Hematopoietic multipotent progenitor cell treated with erythropoietin and hydrocortisone succinate and interleukin-3 and kit ligand, for 8 days (in vitro differentiated cells): ENCODE data around the gene CCDC18.
"Not testable (repeated sequence)": the region's sequence is repeated elsewhere in the genome, so short reads cannot be mapped to it uniquely, and the experiment has no call there.

ENCODE experiments used
- DNase-seq: peaks from one replicate; pipeline ENCODE4 v3.0.0-alpha.2; 2015

Gene CCDC18

GRCh38 chr1:93180723-93181613 is at the start of gene CCDC18:
CCDC18 (plus strand) TSS chr1:93180724; CDS start chr1:93183362, 2,638 bp downstream.
- DNase-seq: peak; percentile 76

DNA sequence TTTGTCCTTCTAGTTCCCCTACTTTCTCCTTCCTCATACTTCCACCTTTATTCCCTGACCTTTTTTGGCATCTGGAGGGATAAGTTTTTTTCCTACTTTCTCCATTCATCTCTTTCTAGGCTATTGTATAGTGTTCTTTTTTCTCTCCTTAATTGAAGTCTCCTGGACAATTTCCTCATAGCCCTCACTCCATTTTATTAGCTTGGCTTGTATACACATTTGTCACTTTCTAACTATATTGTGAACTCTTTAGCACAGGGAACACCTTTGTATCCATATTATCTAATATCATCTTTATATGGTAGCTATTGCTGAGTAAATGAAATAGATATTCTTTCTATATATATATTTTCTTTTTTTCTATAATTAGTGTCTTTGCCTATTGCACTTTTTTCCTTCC is 47.9 kb upstream of the CCDC18 start:
- no peak for DNase-seq

- no peak for DNase-seq
These were observed 44.1 kb upstream of the CCDC18 start for GRCh38 chr1:93136445-93136844.

DNA sequence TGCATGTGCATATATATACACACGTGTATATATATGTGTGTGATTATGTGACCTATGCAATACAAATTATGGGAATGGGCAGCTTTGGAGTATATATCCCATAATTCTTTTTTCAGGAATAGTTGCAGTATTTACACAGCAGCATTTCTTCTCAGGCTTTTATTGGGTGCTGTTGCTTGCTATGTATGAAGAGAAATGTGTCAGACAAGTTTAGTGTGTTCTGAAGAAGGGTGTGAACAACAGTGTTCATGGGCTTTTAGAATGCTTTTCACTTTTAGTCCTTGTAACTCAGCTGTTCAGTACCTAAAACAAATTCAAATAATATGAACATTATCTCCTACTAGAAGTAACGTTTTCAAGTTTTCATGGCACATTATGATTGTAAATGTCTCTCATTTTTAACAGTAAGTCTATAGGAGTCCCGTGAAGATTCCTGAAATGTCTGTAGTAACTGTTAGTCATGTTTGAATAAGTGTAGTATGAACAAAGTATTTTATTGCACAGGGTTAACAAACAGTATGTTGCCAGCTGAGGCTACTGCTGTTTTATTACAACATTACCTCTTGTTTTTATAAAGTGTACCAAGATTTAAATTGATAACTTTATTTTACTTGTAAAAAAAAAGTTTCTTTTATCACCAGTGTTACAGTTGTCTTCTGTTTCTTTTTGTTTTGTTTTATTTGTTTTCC is 42.8 kb upstream of the CCDC18 start:
- no peak for DNase-seq

- no peak for DNase-seq
These were observed 40.4 kb upstream of the CCDC18 start for GRCh38 chr1:93140106-93140505.

GRCh38 chr1:93142161-93142560 is 38.4 kb upstream of the CCDC18 start:
- no peak for DNase-seq

DNA sequence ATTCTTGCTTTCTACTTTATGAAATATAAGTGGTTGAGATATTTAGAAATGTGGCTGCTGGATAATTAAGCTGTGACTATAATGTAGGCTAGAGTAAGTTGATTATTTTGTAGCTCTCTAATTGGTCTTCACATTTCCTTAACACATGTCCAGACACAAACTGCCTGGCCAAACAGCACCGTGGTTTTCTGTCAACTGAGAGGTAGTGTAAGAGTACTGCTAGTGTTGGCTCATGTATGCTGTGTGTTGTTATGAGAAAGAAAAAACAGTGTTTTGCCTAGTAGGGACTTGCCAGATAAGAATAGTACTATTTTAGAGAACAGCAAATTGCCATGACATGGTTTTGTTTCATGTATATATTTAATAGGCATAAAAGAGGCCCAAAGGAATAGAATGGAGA is 37.4 kb upstream of the CCDC18 start:
- DNase-seq: peak; percentile 17

GRCh38 chr1:93143769-93144168 is 36.8 kb upstream of the CCDC18 start:
- no peak for DNase-seq

DNA sequence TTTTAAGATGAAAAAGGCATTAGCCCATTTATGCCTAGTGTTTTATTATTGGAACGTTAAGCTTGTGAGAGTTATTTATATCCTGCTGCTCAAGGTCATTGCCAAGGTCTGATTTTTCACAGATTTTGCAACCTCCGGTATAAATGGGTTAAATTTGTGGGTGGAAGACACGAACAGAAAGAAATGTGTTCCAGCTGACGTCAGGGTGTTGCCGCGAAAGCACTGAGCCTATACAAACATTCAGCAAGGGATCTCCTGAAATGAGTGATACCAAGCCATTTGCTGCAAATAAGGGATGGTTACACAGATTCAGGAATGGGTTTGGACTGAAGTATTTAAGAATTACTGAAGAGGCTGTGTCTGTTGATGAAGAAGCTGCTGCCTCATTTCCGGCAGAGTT is 32.5 kb upstream of the CCDC18 start:
- no peak for DNase-seq

- no peak for DNase-seq
These were observed 29.8 kb upstream of the CCDC18 start for GRCh38 chr1:93150729-93151128.

DNA sequence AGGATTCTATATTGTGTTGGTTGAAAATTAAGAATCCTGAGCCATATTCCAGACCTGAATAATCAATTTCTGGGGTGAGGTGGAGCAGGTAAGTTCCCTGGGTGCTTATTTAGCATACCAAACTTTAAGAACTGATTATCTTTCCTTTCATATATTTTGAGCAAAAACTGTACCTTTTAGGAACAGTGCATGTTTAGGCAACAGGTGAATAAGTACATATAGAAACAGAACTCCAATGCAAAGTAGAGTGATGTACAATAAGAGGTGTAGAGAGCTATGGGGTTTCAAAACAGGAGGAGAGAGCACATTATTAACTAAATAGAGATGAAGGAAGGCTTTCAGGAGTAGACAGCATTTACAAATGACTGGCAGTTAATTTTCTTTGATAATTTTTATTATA is 29.1 kb upstream of the CCDC18 start:
- no peak for DNase-seq

DNA sequence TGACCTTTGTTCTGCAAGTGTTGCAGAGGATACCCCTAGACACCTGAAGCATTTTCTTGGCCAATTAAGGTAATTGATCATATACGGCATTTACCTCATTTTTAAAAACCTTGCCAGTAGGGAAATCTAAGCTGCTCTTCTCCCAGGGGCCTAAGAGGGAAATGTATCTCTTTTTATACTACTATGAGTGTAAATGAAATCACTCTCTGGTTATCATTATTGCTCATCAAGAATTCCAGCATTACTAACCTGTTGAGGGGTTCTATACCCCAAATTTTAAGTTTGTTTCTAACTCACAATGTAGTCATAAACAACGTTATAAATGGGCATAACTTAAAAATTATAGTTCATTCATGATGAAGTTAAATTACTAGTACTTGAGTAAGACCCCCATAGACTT is 27.7 kb upstream of the CCDC18 start:
- no peak for DNase-seq

GRCh38 chr1:93154898-93155297 is 25.6 kb upstream of the CCDC18 start:
- no peak for DNase-seq

DNA sequence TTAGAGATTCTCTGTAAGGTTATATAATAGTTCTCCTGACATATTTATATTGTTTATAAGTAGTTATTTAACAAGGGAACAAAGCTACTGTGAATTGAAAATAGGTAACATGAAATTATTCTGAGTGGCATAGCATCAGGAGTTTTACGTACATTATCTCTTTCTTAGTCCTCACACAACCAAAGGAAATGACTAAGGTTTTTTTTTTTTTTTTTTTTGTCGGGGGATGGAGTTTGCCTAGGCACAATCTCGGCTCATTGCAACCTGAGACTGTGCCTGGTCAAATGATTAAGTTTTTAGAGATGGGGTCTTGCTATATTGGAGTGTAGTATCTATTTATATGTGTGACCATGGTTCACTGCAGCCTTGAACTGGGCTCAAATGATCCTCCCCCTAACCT is 25.2 kb upstream of the CCDC18 start:
- peak; percentile 14 for DNase-seq

GRCh38 chr1:93159337-93159736 is 21.2 kb upstream of the CCDC18 start:
- DNase-seq: no peak

DNA sequence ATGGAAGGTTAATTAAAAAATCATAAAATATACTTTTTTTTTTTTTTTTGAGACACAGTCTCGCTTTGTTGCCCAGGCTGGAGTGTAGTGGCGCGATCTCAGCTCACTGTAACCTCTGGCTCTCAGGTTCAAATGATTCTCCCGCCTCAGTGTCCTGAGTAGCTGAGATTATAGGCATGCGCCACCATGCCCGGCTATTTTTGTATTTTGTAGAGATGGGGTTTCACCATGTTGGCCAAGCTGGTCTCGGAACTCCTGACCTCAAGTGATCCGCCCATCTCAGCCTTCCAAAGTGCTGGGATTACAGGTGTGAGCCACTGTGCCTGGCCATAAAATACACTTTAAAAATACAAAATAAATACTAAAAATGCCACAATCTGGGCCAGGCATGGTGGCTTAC is 17.2 kb upstream of the CCDC18 start:
- not testable (repeated sequence) for DNase-seq

DNA sequence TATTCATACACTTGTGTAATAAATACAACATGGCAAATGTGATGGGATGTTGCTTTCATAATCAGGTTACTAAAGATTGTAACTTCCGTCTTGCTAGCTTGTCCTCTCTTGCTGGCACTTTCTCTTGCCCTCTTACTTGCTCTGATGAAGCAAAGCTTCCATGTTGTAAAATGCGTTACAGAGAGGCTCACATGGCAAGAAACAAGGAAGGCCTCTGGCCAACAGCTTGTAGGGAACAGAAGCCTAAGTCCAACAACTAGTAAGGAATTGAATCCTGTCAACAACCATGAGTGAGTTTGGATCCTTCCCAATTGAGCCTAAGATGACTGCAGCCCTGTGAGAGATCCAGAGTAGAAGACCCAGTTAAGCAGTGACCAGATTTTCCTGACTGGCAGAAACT is 15.7 kb upstream of the CCDC18 start:
- no peak for DNase-seq

DNA sequence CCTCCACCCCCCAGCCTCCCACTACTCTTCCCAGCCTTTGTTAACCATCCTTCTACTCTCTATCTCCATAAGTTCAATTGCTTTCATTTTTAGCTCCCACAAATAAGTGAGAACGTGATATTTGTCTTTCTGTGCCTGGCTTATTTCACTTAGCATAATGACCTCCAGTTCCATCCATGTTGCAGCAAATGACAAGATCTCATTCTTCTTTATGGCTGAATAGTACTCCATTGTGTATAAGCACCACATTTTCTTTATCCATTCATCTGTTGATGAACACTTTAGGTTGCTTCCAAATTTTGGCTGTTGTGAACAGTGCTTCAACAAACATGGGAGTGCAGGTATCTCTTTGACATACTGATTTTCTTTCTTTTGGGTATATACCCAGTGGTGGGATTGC is 14.6 kb upstream of the CCDC18 start:
- DNase-seq: not testable (repeated sequence)

DNA sequence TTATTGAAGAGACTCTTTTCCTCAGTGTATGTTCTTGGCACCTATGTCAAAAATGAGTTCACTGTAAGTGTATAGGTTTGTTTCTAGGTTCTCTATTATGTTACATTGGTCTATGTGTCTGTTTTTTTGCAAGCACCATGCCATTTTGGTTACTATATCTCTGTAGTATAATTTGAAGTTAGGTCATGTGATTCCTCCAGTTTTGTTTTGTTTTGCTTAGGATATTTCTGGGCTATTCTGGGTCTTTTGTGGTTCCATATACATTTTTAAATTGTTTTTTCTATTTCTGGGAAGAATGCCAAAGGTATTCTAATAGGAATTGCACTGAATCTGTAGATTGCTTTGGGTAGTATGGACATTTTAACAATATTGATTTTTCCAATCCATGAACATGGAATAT is 13.5 kb upstream of the CCDC18 start:
- DNase-seq: no peak

DNA sequence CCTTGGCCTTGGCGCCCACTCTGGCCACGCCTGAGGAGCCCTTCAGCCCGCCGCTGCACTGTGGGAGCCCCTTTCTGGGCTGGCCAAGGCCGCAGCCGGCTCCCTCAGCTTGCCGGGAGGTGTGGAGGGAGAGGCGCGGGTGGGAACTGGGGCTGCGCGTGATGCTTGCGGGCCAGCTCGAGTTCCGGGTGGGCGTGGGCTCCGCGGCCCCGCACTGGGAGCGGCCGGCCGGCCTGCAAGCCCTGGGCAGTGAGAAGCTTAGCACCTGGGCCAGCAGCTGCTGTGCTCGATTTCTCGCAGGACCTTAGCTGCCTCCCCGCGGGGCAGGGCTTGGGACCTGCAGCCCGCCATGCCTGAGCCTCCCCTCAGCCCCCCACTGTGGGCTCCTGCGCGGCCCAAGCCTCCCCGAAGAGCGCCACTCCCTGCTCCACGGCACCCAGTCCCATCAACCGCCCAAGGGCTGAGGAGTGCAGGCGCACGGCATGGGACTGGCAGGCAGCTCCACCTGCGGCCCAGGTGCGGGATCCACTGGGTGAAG is 10.3 kb upstream of the CCDC18 start:
- not testable (repeated sequence) for DNase-seq

DNA sequence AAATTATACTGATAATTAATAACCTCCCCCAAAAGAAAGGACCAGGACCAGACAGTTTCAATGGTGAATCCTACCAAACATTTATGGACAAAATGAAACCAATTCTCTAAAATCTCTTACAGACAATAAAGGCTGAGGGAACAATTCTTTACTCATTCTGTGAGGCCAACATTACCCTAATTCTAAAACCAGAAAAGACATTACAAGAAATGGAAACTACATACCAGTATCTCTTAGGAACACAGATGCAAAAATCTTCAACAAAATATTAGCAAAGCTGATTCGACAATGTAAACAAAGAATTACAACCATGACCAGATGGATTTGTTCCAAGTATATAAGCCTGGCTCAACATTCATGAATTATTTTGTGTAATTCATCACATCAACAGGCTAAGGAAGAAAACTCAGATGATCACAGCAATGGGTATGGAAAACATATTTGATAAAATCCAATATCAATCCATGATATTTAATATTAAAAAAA is 8.9 kb upstream of the CCDC18 start:
- DNase-seq: no peak

GRCh38 chr1:93172778-93173177 is 7.7 kb upstream of the CCDC18 start:
- DNase-seq: no peak

DNA sequence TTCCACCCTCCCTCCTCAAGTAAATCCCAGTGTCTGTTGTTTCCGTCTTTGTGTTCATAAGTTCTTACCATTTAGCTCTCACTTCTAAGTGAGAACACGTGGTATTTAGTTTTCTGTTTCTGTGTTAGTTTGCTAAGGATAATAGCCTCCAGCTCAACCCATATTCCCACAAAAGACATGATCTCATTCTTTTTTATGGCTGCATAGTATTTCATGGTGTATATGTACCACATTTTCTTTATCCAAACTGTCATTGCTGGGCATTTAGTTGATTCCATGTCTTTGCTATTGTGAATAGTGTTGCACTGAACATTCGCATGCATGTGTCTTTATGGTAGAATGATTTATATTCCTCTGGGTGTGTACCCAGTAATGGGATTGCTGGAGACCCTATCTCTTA is 5.9 kb upstream of the CCDC18 start:
- DNase-seq: not testable (repeated sequence)

DNA sequence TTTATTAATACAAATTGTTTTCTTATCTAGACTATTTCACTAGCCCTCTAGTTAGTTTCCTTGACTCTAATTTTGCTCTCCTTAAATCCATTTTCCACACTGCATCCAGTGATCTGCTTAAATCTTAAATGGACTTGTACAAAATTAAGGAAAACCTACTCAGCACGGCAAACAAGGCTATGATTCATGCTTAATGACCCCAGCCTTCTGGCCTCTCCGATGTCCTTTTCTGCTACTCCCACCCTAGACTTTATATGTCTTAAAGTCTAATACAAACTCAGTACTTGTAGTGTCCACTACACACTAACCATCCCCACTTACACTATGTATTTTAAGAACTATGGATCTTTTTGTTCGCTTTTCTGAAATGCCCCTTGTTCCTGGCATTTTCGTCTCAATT is 2.5 kb upstream of the CCDC18 start:
- no peak for DNase-seq
